ENCODE results near the gene LRRK2. TPM values are rescaled to one million over a fixed set of nuclear protein-coding genes. Genes with fewer than 3 reads are reported as not detected.

LRRK2 gene
- total and polyA plus RNA-seq, 2 experiments from 2014 or later = 6.4 to 9.3 TPM

DNA sequence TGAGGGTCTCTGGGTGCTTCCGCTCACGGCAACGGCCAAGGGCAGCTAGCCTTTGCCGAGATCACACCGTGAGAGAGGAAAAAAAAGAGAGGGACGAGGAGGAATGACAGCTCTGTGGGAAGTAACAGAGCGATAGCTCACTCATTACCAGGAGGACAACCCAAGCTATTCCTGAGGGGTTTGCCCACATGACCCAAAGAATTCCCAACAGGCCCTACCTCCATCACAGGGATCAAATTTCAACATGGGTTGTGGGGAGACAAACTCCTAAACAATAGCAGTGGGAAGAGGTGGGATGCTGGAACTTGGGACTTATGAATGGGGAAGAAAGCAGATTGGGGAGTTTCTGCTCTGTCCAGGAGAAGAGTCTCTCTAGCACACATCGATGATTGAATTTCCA is 180.6 kb downstream of the LRRK2 start:
- Histone ChIP-seq H3K4me3 (no peak overlapping the region), H3K27me3 (no peaks in the 10 kb centered on the region), H3K4me1 (ENCODE audit: low read depth) (no peaks in the 10 kb centered on the region), H3K36me3 (no peaks in the 10 kb centered on the region), H3K27ac (no peak overlapping the region), H3K9me3 (ENCODE audit: low read depth) (no peaks in the 10 kb centered on the region)
- TF ChIP-seq CTCF (IDR thresholded peaks at IDR 0.05; ENCODE audit: low read depth, low read length) = no peak
- no peak for DNase-seq (ENCODE audit: low read depth in 1 of 2, low spot score in 1 of 2)

Other genes with a start within 250 kb of the LRRK2 start
- gene SLC2A13, start 118.9 kb upstream of the LRRK2 start, total RNA-seq = 12.8 and 13.8 TPM in 2 replicates
- 10.4 and 12.5 TPM in 2 replicates for gene SLC2A13, start 118.9 kb upstream of the LRRK2 start, polyA plus RNA-seq

All from cardiac muscle cell (in vitro differentiated cells and primary cell).